ENCODE results near the gene PLCB1. TPM values are rescaled to one million over a fixed set of nuclear protein-coding genes. Genes with fewer than 3 reads are reported as not detected.
A peak's percentile ranks its signal among the peaks of the same experiment; 100 is the strongest.

The PLCB1 gene
- total RNA-seq, 1 donor, result 13.4 TPM

GRCh38 chr20:8133310-8133768 is 1.3 kb downstream of the PLCB1 start:
- H3K27ac ChIP-seq (ENCODE audit: low read depth, low read length), result no peak overlapping the region
- TF ChIP-seq, protein P1, sequence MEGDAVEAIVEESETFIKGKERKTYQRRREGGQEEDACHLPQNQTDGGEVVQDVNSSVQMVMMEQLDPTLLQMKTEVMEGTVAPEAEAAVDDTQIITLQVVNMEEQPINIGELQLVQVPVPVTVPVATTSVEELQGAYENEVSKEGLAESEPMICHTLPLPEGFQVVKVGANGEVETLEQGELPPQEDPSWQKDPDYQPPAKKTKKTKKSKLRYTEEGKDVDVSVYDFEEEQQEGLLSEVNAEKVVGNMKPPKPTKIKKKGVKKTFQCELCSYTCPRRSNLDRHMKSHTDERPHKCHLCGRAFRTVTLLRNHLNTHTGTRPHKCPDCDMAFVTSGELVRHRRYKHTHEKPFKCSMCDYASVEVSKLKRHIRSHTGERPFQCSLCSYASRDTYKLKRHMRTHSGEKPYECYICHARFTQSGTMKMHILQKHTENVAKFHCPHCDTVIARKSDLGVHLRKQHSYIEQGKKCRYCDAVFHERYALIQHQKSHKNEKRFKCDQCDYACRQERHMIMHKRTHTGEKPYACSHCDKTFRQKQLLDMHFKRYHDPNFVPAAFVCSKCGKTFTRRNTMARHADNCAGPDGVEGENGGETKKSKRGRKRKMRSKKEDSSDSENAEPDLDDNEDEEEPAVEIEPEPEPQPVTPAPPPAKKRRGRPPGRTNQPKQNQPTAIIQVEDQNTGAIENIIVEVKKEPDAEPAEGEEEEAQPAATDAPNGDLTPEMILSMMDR (IDR thresholded peaks at IDR 0.05; ENCODE audit: extremely low read depth, low read depth, low read length), result no peak
- peaks cover 43% of the 10 kb centered on the region for H3K27me3 ChIP-seq (ENCODE audit: insufficient read depth, low read length)
- H3K9me3 ChIP-seq (ENCODE audit: low read depth, low read length), result no peaks in the 10 kb centered on the region
- H3K36me3 ChIP-seq (ENCODE audit: insufficient read depth, low read length), result no peaks in the 10 kb centered on the region
- H3K4me2 ChIP-seq (ENCODE audit: insufficient read depth, low read length), result peak overlapping the region; percentile 79
- no peaks in the 10 kb centered on the region for H4K20me1 ChIP-seq (ENCODE audit: insufficient read depth, low read length)
- peaks cover 13% of the 10 kb centered on the region for H3K79me2 ChIP-seq (ENCODE audit: insufficient read depth, low read length)
- H3K4me1 ChIP-seq (ENCODE audit: insufficient read depth, low read length), result no peaks in the 10 kb centered on the region
- peak overlapping the region; percentile 76 for H2AFZ ChIP-seq (ENCODE audit: low read length)
- peak overlapping the region; percentile 75 for H3K4me3 ChIP-seq (ENCODE audit: insufficient read depth, low read length)
- DNase-seq (ENCODE audit: insufficient read length, low spot score, missing footprints), result no peak

DNA sequence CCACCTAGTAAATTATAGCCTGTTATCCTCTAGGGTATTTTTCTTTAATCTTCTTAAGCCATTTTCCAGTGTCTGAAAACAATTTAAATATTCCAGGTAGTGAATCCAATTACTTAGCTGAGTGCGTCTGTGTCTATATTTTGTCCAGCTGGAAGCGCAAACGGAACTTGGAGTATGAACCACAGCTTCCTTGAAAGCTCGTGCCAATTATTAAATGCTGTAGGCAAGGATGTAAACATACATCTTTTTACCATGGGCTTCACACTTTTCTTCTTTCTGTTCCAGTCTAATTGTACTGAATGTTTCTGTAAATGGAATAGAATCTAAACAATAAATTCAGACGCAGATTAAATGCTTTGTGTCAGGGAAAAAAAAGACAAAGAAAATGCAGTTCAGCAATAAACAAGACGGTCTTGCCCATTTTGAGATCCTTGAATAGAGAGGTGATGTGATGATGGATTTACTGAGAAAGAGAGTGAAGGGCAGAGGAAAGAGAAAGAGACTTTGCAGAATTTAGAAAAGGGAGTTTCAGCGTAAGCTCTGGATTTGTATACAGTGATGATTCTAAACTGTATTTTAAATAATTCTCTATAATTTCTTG is 1.9 kb downstream of the PLCB1 start:
- peaks cover 43% of the 10 kb centered on the region for H3K27me3 ChIP-seq (ENCODE audit: insufficient read depth, low read length)
- H3K27ac ChIP-seq (ENCODE audit: low read depth, low read length), result no peak overlapping the region
- no peak overlapping the region for H2AFZ ChIP-seq (ENCODE audit: low read length)
- H3K4me2 ChIP-seq (ENCODE audit: insufficient read depth, low read length), result no peak overlapping the region
- no peaks in the 10 kb centered on the region for H4K20me1 ChIP-seq (ENCODE audit: insufficient read depth, low read length)
- no peak for DNase-seq (ENCODE audit: insufficient read length, low spot score, missing footprints)
- no peak overlapping the region for H3K4me3 ChIP-seq (ENCODE audit: insufficient read depth, low read length)
- H3K36me3 ChIP-seq (ENCODE audit: insufficient read depth, low read length), result no peaks in the 10 kb centered on the region
- no peaks in the 10 kb centered on the region for H3K9me3 ChIP-seq (ENCODE audit: low read depth, low read length)
- TF ChIP-seq, protein P1 (IDR thresholded peaks at IDR 0.05; ENCODE audit: extremely low read depth, low read depth, low read length), result no peak
- H3K79me2 ChIP-seq (ENCODE audit: insufficient read depth, low read length), result peaks cover 13% of the 10 kb centered on the region
- H3K4me1 ChIP-seq (ENCODE audit: insufficient read depth, low read length), result no peaks in the 10 kb centered on the region

DNA sequence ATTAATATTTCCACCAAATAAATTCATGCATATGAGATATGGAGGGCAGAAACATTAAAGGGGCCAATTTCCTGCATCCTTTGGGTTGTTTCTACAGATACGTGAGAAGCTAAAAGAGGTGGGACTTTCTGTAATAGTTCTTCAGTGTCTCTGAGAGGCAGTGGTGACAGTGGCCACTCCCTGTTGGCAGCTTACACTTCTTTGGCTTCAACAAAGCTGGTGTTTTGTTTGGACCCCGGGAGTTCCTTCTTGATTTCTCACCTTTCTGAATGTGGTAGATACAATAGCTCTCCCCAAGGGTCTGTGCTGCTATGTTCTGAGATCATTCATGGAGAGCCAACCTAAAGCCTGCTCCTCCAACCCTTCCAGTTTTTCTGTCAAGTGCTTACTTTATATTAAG is 7.8 kb downstream of the PLCB1 start:
- Histone ChIP-seq H3K4me2 (ENCODE audit: insufficient read depth, low read length) (no peak overlapping the region), H3K4me1 (ENCODE audit: insufficient read depth, low read length) (peaks cover 10% of the 10 kb centered on the region), H3K79me2 (ENCODE audit: insufficient read depth, low read length) (peaks cover 5% of the 10 kb centered on the region), H2AFZ (ENCODE audit: low read length) (no peak overlapping the region), H3K27ac (ENCODE audit: low read depth, low read length) (no peak overlapping the region), H3K4me3 (ENCODE audit: insufficient read depth, low read length) (no peak overlapping the region), H4K20me1 (ENCODE audit: insufficient read depth, low read length) (no peaks in the 10 kb centered on the region), H3K9me3 (ENCODE audit: low read depth, low read length) (no peaks in the 10 kb centered on the region), H3K36me3 (ENCODE audit: insufficient read depth, low read length) (no peaks in the 10 kb centered on the region), H3K27me3 (ENCODE audit: insufficient read depth, low read length) (peaks cover 13% of the 10 kb centered on the region)
- TF ChIP-seq, protein P1 (IDR thresholded peaks at IDR 0.05; ENCODE audit: extremely low read depth, low read depth, low read length), result no peak
- DNase-seq (ENCODE audit: insufficient read length, low spot score, missing footprints), result no peak

GRCh38 chr20:8143474-8143873 is 11.4 kb downstream of the PLCB1 start:
- Histone ChIP-seq H3K27ac (ENCODE audit: low read depth, low read length) (no peak overlapping the region), H3K79me2 (ENCODE audit: insufficient read depth, low read length) (peaks cover 2% of the 10 kb centered on the region), H2AFZ (ENCODE audit: low read length) (no peak overlapping the region), H3K4me3 (ENCODE audit: insufficient read depth, low read length) (no peak overlapping the region), H3K36me3 (ENCODE audit: insufficient read depth, low read length) (no peaks in the 10 kb centered on the region), H3K4me2 (ENCODE audit: insufficient read depth, low read length) (no peak overlapping the region), H3K9me3 (ENCODE audit: low read depth, low read length) (no peaks in the 10 kb centered on the region), H3K4me1 (ENCODE audit: insufficient read depth, low read length) (peaks cover 16% of the 10 kb centered on the region), H4K20me1 (ENCODE audit: insufficient read depth, low read length) (no peaks in the 10 kb centered on the region), H3K27me3 (ENCODE audit: insufficient read depth, low read length) (peaks cover 5% of the 10 kb centered on the region)
- TF ChIP-seq, protein P1 (IDR thresholded peaks at IDR 0.05; ENCODE audit: extremely low read depth, low read depth, low read length), result no peak
- DNase-seq (ENCODE audit: insufficient read length, low spot score, missing footprints), result no peak
